Stimulated activated CD8-positive, alpha-beta memory T cell treated with anti-CD3 and anti-CD28 coated beads, Interleukin-7, amount 100 ng/mL, for 4 hours (primary cell): ENCODE results near the gene PRR4.

ENCODE experiments used
- DNase-seq, 2 donors: peaks; one replicate each; pipeline ENCODE4 v3.0.0-alpha.2; 2020; ENCODE audit warnings: low read depth in 2 of 2

The PRR4 gene

DNA sequence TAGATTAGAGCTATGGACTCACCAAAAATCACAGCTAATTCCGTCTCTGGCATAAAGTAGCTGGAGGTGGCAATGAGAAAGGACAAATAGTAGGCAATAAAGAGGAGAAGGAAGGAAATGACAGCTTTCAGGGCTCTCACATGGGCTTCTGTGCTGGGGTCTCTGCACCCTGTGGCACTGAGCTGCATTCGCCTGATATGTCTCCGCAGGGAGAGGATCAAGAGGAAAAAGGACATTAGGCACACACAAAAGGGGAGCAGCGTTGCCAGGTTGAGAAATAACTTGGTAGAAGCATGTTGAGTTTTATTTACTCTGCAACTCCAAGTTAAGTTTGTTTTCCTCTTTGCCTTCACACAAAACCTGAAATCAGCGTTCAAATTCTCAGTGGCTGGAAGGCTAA, 47.5 kb downstream of the PRR4 start:
- no peak for DNase-seq
